Calu3 (cell line): ENCODE results near the gene EIF3A. TPM values are rescaled to one million over a fixed set of nuclear protein-coding genes. Genes with fewer than 3 reads are reported as not detected.
"Not testable (repeated sequence)": the region's sequence is repeated elsewhere in the genome, so short reads cannot be mapped to it uniquely, and the experiment has no call there.

Experiments used
- BruUV-seq: library from RNA; stranded (reverse); fragments of 400-500 nt; replicated peaks from 2 replicates; lab custom pipeline; 2021; lab: Mats Ljungman, UMichigan
- CTCF ChIA-PET: fragments of 300-600 bp; sonication (Branson Sonifier 250); formaldehyde crosslinking; loops from one replicate; lab custom pipeline; 2022; ENCODE audit warnings: antibody characterized with exemption; lab: Charles Lee
- DNase-seq: peaks from one replicate; pipeline ENCODE4 v3.0.0; 2022
- H3K27ac Mint-ChIP-seq: one replicate; pipeline ENCODE4 v1.8.0; 2022; ENCODE audit warnings: mixed read lengths; ENCODE audit not compliant: unreplicated experiment
- H3K27me3 Mint-ChIP-seq: one replicate; pipeline ENCODE4 v1.8.0; 2022; ENCODE audit warnings: mixed read lengths; ENCODE audit not compliant: unreplicated experiment
- H3K36me3 Mint-ChIP-seq: one replicate; pipeline ENCODE4 v1.8.0; 2022; ENCODE audit warnings: mild to moderate bottlenecking, moderate library complexity, mixed read lengths; ENCODE audit not compliant: insufficient read depth, unreplicated experiment
- H3K4me1 Mint-ChIP-seq: one replicate; pipeline ENCODE4 v1.8.0; 2022; ENCODE audit warnings: mild to moderate bottlenecking, low read depth, mixed read lengths; ENCODE audit not compliant: unreplicated experiment
- H3K4me3 Mint-ChIP-seq: one replicate; pipeline ENCODE4 v1.8.0; 2022; ENCODE audit warnings: mild to moderate bottlenecking, low read depth, moderate library complexity, mixed read lengths; ENCODE audit not compliant: unreplicated experiment
- H3K9me3 Mint-ChIP-seq: one replicate; pipeline ENCODE4 v1.8.0; 2022; ENCODE audit warnings: low read depth, mixed read lengths; ENCODE audit not compliant: unreplicated experiment
- CTCF ChIP-seq: fragments of 200-600 bp; IDR thresholded peaks from one replicate; pipeline ENCODE4 v1.8.0; 2022; ENCODE audit warnings: antibody characterized with exemption; ENCODE audit not compliant: unreplicated experiment
- intact Hi-C: fragments of 100-400 bp; cut with micrococcal nuclease; formaldehyde crosslinking; loops from one replicate; pipeline ENCODE4 v1.10.0; 2022; ENCODE audit not compliant: unreplicated experiment
- total RNA-seq: library from RNA; stranded (reverse); gene quantifications from 2 replicates; pipeline ENCODE4 v1.2.3, GENCODE V29; 2022

EIF3A gene
- total RNA-seq, 1 experiment from 2014 or later: 104 TPM

- Mint-ChIP-seq H3K9me3 (no peaks in the 10 kb centered on the region), H3K27me3 (no peaks in the 10 kb centered on the region), H3K4me3 (no peak overlapping the region), H3K4me1 (no peaks in the 10 kb centered on the region), H3K27ac (no peak overlapping the region), H3K36me3 (peaks cover 7% of the 10 kb centered on the region)
- intact Hi-C loops: no loop called here
- CTCF ChIA-PET: no interaction called here
- DNase-seq: no peak
- no peak for TF ChIP-seq CTCF
- no TSS peak for BruUV-seq
These were observed 35.8 kb upstream of the EIF3A start for GRCh38 chr10:119116326-119116951.

GRCh38 chr10:119115926-119116325 lies 35.3 kb upstream of the EIF3A start:
- no peak for TF ChIP-seq CTCF
- no TSS peak for BruUV-seq
- Mint-ChIP-seq H3K4me1 (no peaks in the 10 kb centered on the region), H3K36me3 (peaks cover 7% of the 10 kb centered on the region), H3K4me3 (no peak overlapping the region), H3K27me3 (no peaks in the 10 kb centered on the region), H3K27ac (no peak overlapping the region), H3K9me3 (no peaks in the 10 kb centered on the region)
- DNase-seq: no peak
- CTCF ChIA-PET: no interaction called here
- intact Hi-C loops: no loop called here

GRCh38 chr10:119113751-119114732 lies 33.4 kb upstream of the EIF3A start:
- peaks cover 12% of the 10 kb centered on the region for H3K36me3 Mint-ChIP-seq
- intact Hi-C loops: no loop called here
- H3K27me3 Mint-ChIP-seq: no peaks in the 10 kb centered on the region
- no peaks in the 10 kb centered on the region for H3K9me3 Mint-ChIP-seq
- no peak overlapping the region for H3K27ac Mint-ChIP-seq
- DNase-seq: no peak
- BruUV-seq: no TSS peak
- H3K4me3 Mint-ChIP-seq: no peak overlapping the region
- no peaks in the 10 kb centered on the region for H3K4me1 Mint-ChIP-seq
- CTCF ChIA-PET: no interaction called here
- no peak for TF ChIP-seq CTCF

GRCh38 chr10:119112056-119112455 lies 31.4 kb upstream of the EIF3A start:
- no TSS peak for BruUV-seq
- H3K9me3 Mint-ChIP-seq: no peaks in the 10 kb centered on the region
- CTCF ChIA-PET: interaction anchor here (0.7 kb wide), 1 partner anchor 13 kb away, joined by 4 read pairs; no protein-coding TSS in a partner anchor
- no peaks in the 10 kb centered on the region for H3K4me1 Mint-ChIP-seq
- H3K36me3 Mint-ChIP-seq: peaks cover 6% of the 10 kb centered on the region
- H3K27ac Mint-ChIP-seq: no peak overlapping the region
- no peak for TF ChIP-seq CTCF
- H3K4me3 Mint-ChIP-seq: no peak overlapping the region
- intact Hi-C loops: no loop called here
- DNase-seq: no peak
- H3K27me3 Mint-ChIP-seq: no peaks in the 10 kb centered on the region

- Mint-ChIP-seq H3K4me1 (peaks cover 15% of the 10 kb centered on the region), H3K36me3 (peaks cover 12% of the 10 kb centered on the region)
- CTCF ChIA-PET: interaction anchor here (0.7 kb wide), 1 partner anchor 19 kb away, joined by 3 read pairs; no protein-coding TSS in a partner anchor
- H3K27me3 Mint-ChIP-seq, H3K27ac Mint-ChIP-seq, DNase-seq, BruUV-seq, intact Hi-C loops, H3K4me3 Mint-ChIP-seq, H3K9me3 Mint-ChIP-seq: not testable (repeated sequence)
These were observed 27.2 kb upstream of the EIF3A start for GRCh38 chr10:119107771-119108170.

- BruUV-seq, H3K27me3 Mint-ChIP-seq, DNase-seq, H3K27ac Mint-ChIP-seq, H3K4me3 Mint-ChIP-seq, CTCF ChIA-PET, intact Hi-C loops, H3K9me3 Mint-ChIP-seq: not testable (repeated sequence)
- peaks cover 12% of the 10 kb centered on the region for H3K36me3 Mint-ChIP-seq
- H3K4me1 Mint-ChIP-seq: peaks cover 15% of the 10 kb centered on the region
These were observed 26.5 kb upstream of the EIF3A start for GRCh38 chr10:119107106-119107505.
